ENCODE data around the gene TRIM29. TPM values are rescaled to one million over a fixed set of nuclear protein-coding genes. Genes with fewer than 3 reads are reported as not detected.
A peak's percentile ranks its signal among the peaks of the same experiment; 100 is the strongest.

The TRIM29 gene
- total RNA-seq, 1 donor from 2014 or later, result 1.1 TPM

GRCh38 chr11:120168960-120169681 is 31.2 kb upstream of the TRIM29 start:
- no peaks in the 10 kb centered on the region for H3K4me1 Mint-ChIP-seq (ENCODE audit: low read depth, unreplicated experiment)

GRCh38 chr11:120168108-120168959 is 30.4 kb upstream of the TRIM29 start:
- no peaks in the 10 kb centered on the region for H3K36me3 Mint-ChIP-seq (ENCODE audit: low read depth, unreplicated experiment)
- Histone ChIP-seq H4K20me1 (ENCODE audit: insufficient read depth, low read length) (no peaks in the 10 kb centered on the region), H3K27me3 (ENCODE audit: insufficient read depth, low read length) (peaks cover 30% of the 10 kb centered on the region), H2AFZ (ENCODE audit: low read depth, low read length) (peak overlapping the region; percentile 91), H3K4me3 (ENCODE audit: insufficient read depth, low read depth, low read length) (peak overlapping the region; percentile 53), H3K79me2 (ENCODE audit: insufficient read depth, low read length) (no peaks in the 10 kb centered on the region), H3K4me1 (ENCODE audit: insufficient read depth, low read length) (no peaks in the 10 kb centered on the region), H3K9ac (ENCODE audit: low read length) (peak overlapping the region; percentile 60), H3K4me2 (ENCODE audit: low read length) (peak overlapping the region; percentile 92), H3K36me3 (ENCODE audit: insufficient read depth, low read length) (no peaks in the 10 kb centered on the region), H3K9me3 (ENCODE audit: insufficient read depth, low read depth, low read length) (no peaks in the 10 kb centered on the region), H3K27ac (ENCODE audit: low read depth, low read length) (no peak overlapping the region)
- no peaks in the 10 kb centered on the region for H3K9me3 Mint-ChIP-seq (ENCODE audit: unreplicated experiment)
- no peak overlapping the region for H3K27ac Mint-ChIP-seq (ENCODE audit: unreplicated experiment)
- peaks cover 62% of the 10 kb centered on the region for H3K27me3 Mint-ChIP-seq (ENCODE audit: low read depth, unreplicated experiment)
- H3K4me1 Mint-ChIP-seq (ENCODE audit: low read depth, unreplicated experiment), result no peaks in the 10 kb centered on the region
- TF ChIP-seq EZH2 (IDR thresholded peaks at IDR 0.05; ENCODE audit: insufficient read depth, low read length), result no peak
- TF ChIP-seq, protein P1, sequence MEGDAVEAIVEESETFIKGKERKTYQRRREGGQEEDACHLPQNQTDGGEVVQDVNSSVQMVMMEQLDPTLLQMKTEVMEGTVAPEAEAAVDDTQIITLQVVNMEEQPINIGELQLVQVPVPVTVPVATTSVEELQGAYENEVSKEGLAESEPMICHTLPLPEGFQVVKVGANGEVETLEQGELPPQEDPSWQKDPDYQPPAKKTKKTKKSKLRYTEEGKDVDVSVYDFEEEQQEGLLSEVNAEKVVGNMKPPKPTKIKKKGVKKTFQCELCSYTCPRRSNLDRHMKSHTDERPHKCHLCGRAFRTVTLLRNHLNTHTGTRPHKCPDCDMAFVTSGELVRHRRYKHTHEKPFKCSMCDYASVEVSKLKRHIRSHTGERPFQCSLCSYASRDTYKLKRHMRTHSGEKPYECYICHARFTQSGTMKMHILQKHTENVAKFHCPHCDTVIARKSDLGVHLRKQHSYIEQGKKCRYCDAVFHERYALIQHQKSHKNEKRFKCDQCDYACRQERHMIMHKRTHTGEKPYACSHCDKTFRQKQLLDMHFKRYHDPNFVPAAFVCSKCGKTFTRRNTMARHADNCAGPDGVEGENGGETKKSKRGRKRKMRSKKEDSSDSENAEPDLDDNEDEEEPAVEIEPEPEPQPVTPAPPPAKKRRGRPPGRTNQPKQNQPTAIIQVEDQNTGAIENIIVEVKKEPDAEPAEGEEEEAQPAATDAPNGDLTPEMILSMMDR (IDR thresholded peaks at IDR 0.05; ENCODE audit: insufficient read depth, low read depth, low read length), result no peak
- peak overlapping the region; percentile 84 for H3K4me3 Mint-ChIP-seq (ENCODE audit: unreplicated experiment)
- DNase-seq (ENCODE audit: low read depth) (no peak), FAIRE-seq (no peak)

More at GRCh38 chr11:120168960-120169681, 31.2 kb upstream of the TRIM29 start:
- no peaks in the 10 kb centered on the region for H4K20me1 ChIP-seq (ENCODE audit: insufficient read depth, low read length)
- DNase-seq (ENCODE audit: low read depth) (no peak), FAIRE-seq (no peak)
- peak overlapping the region; percentile 84 for H3K4me3 Mint-ChIP-seq (ENCODE audit: unreplicated experiment)
- H3K4me2 ChIP-seq (ENCODE audit: low read length), result peak overlapping the region; percentile 92
- peak overlapping the region; percentile 91 for H2AFZ ChIP-seq (ENCODE audit: low read depth, low read length)
- H3K27me3 ChIP-seq (ENCODE audit: insufficient read depth, low read length), result peaks cover 34% of the 10 kb centered on the region
- TF ChIP-seq, protein P1 (IDR thresholded peaks at IDR 0.05; ENCODE audit: insufficient read depth, low read depth, low read length), result peak; percentile 33
- TF ChIP-seq EZH2 (IDR thresholded peaks at IDR 0.05; ENCODE audit: insufficient read depth, low read length), result peak; percentile 17
- no peak overlapping the region for H3K27ac Mint-ChIP-seq (ENCODE audit: unreplicated experiment)
- H3K9me3 ChIP-seq (ENCODE audit: insufficient read depth, low read depth, low read length), result no peaks in the 10 kb centered on the region
- H3K4me3 ChIP-seq (ENCODE audit: insufficient read depth, low read depth, low read length), result peak overlapping the region; percentile 53
- H3K4me1 ChIP-seq (ENCODE audit: insufficient read depth, low read length), result no peaks in the 10 kb centered on the region
- H3K27ac ChIP-seq (ENCODE audit: low read depth, low read length), result no peak overlapping the region
- H3K36me3 Mint-ChIP-seq (ENCODE audit: low read depth, unreplicated experiment), result no peaks in the 10 kb centered on the region
- H3K9ac ChIP-seq (ENCODE audit: low read length), result peak overlapping the region; percentile 60
- H3K79me2 ChIP-seq (ENCODE audit: insufficient read depth, low read length), result no peaks in the 10 kb centered on the region
- no peaks in the 10 kb centered on the region for H3K36me3 ChIP-seq (ENCODE audit: insufficient read depth, low read length)
- no peaks in the 10 kb centered on the region for H3K9me3 Mint-ChIP-seq (ENCODE audit: unreplicated experiment)
- H3K27me3 Mint-ChIP-seq (ENCODE audit: low read depth, unreplicated experiment), result peaks cover 70% of the 10 kb centered on the region
